ACC112 (cell line): ENCODE results near the gene HECTD3.

ENCODE experiments used
- H2AFZ ChIP-seq: fragments of 200-600 bp; sonication (generic); one replicate; pipeline ENCODE4 v1.6.0; 2017; ENCODE audit warnings: antibody characterized with exemption, low read length; ENCODE audit not compliant: unreplicated experiment
- H3K27ac ChIP-seq: fragments of 200-600 bp; sonication (generic); 2 replicates; pipeline ENCODE4 v1.5.1; 2014; ENCODE audit warnings: low read depth, mild to moderate bottlenecking, antibody characterized with exemption, low read length, moderate library complexity
- H3K27me3 ChIP-seq: fragments of 200-600 bp; sonication (generic); 2 replicates; pipeline ENCODE4 v1.6.1; 2014; ENCODE audit warnings: mild to moderate bottlenecking, antibody characterized with exemption, low read length, moderate library complexity, mixed read lengths; ENCODE audit not compliant: insufficient read depth
- H3K36me3 ChIP-seq: fragments of 200-600 bp; sonication (generic); 2 replicates; pipeline ENCODE4 v1.6.1; 2016; ENCODE audit warnings: mild to moderate bottlenecking, antibody characterized with exemption, low read length, moderate library complexity, mixed read lengths; ENCODE audit not compliant: insufficient read depth
- H3K4me1 ChIP-seq: fragments of 200-600 bp; sonication (generic); one replicate; pipeline ENCODE4 v1.6.1; 2016; ENCODE audit warnings: low read length, mixed read lengths; ENCODE audit not compliant: insufficient read depth, unreplicated experiment, control insufficient read depth
- H3K4me3 ChIP-seq: fragments of 200-600 bp; sonication (generic); 2 replicates; pipeline ENCODE4 v1.5.1; 2014; ENCODE audit warnings: mild to moderate bottlenecking, low read depth, low read length
- H3K79me2 ChIP-seq: fragments of 200-600 bp; sonication (generic); one replicate; pipeline ENCODE4 v1.6.0; 2016; ENCODE audit warnings: low read length; ENCODE audit not compliant: control insufficient read depth, unreplicated experiment, insufficient read depth

Gene HECTD3

GRCh38 chr1:45010855-45011811 lies at the start of gene HECTD3:
TSS of gene HECTD3 (minus strand) at chr1:45011324. CDS start at chr1:45011257, 67 bp downstream.
- peaks cover 17% of the 10 kb centered on the region for H3K4me1 ChIP-seq
- no peaks in the 10 kb centered on the region for H3K27me3 ChIP-seq
- peak within 1 kb of the TSS; percentile 89 for H3K4me3 ChIP-seq
- peak within 1 kb of the TSS; percentile 96 for H2AFZ ChIP-seq
- peaks cover 4% of the 10 kb centered on the region; the same call in 1 of the 2 replicates for H3K36me3 ChIP-seq
- peaks cover 33% of the 10 kb centered on the region for H3K79me2 ChIP-seq
- peak within 1 kb of the TSS; percentile 66 for H3K27ac ChIP-seq

- no peak overlapping the region for H2AFZ ChIP-seq
- H3K4me3 ChIP-seq: no peak overlapping the region
- H3K27ac ChIP-seq: no peak overlapping the region
- H3K27me3 ChIP-seq: no peaks in the 10 kb centered on the region
- H3K36me3 ChIP-seq: no peaks in the 10 kb centered on the region
- no peaks in the 10 kb centered on the region for H3K4me1 ChIP-seq
- no peaks in the 10 kb centered on the region for H3K79me2 ChIP-seq
Observed at GRCh38 chr1:45059829-45060228, 48.7 kb upstream of the HECTD3 start.

GRCh38 chr1:45057542-45057941 lies 46.4 kb upstream of the HECTD3 start:
- Histone ChIP-seq H3K79me2 (no peaks in the 10 kb centered on the region), H3K27ac (no peak overlapping the region), H3K4me3 (no peak overlapping the region), H2AFZ (no peak overlapping the region), H3K36me3 (no peaks in the 10 kb centered on the region), H3K27me3 (no peaks in the 10 kb centered on the region), H3K4me1 (no peaks in the 10 kb centered on the region)

- Histone ChIP-seq H3K4me1 (no peaks in the 10 kb centered on the region), H3K27me3 (no peaks in the 10 kb centered on the region), H3K79me2 (no peaks in the 10 kb centered on the region), H3K4me3 (peak overlapping the region; percentile 28; the same call in 1 of the 2 replicates), H3K27ac (no peak overlapping the region), H2AFZ (peak overlapping the region; percentile 35), H3K36me3 (no peaks in the 10 kb centered on the region)
Observed at GRCh38 chr1:45051005-45051772, 40.1 kb upstream of the HECTD3 start.

- Histone ChIP-seq H3K36me3 (no peaks in the 10 kb centered on the region), H3K4me3 (no peak overlapping the region), H3K4me1 (no peaks in the 10 kb centered on the region), H3K27me3 (no peaks in the 10 kb centered on the region), H3K27ac (no peak overlapping the region), H2AFZ (no peak overlapping the region), H3K79me2 (no peaks in the 10 kb centered on the region)
Observed at GRCh38 chr1:45047032-45047431, 35.9 kb upstream of the HECTD3 start.

GRCh38 chr1:45044916-45045315 lies 33.8 kb upstream of the HECTD3 start:
- Histone ChIP-seq H3K79me2 (no peaks in the 10 kb centered on the region), H3K4me1 (no peaks in the 10 kb centered on the region), H3K27me3 (no peaks in the 10 kb centered on the region), H3K27ac (no peak overlapping the region), H3K4me3 (no peak overlapping the region), H2AFZ (no peak overlapping the region), H3K36me3 (no peaks in the 10 kb centered on the region)

GRCh38 chr1:45043094-45043493 lies 32.0 kb upstream of the HECTD3 start:
- Histone ChIP-seq H3K36me3 (no peaks in the 10 kb centered on the region), H3K79me2 (no peaks in the 10 kb centered on the region), H2AFZ (no peak overlapping the region), H3K27me3 (no peaks in the 10 kb centered on the region), H3K27ac (no peak overlapping the region), H3K4me1 (no peaks in the 10 kb centered on the region), H3K4me3 (no peak overlapping the region)

- Histone ChIP-seq H2AFZ (no peak overlapping the region), H3K27ac (no peak overlapping the region), H3K36me3 (no peaks in the 10 kb centered on the region)
Observed at GRCh38 chr1:45040297-45040696, 29.2 kb upstream of the HECTD3 start.

GRCh38 chr1:45038661-45039364 lies 27.7 kb upstream of the HECTD3 start:
- Histone ChIP-seq H3K36me3 (no peaks in the 10 kb centered on the region), H2AFZ (no peak overlapping the region), H3K4me3 (no peak overlapping the region), H3K27me3 (no peaks in the 10 kb centered on the region), H3K79me2 (no peaks in the 10 kb centered on the region), H3K4me1 (no peaks in the 10 kb centered on the region), H3K27ac (no peak overlapping the region)

More at GRCh38 chr1:45040297-45040696, 29.2 kb upstream of the HECTD3 start:
- Histone ChIP-seq H3K4me1 (no peaks in the 10 kb centered on the region), H3K4me3 (no peak overlapping the region), H3K79me2 (no peaks in the 10 kb centered on the region), H3K27me3 (no peaks in the 10 kb centered on the region)

- Histone ChIP-seq H3K79me2 (no peaks in the 10 kb centered on the region), H2AFZ (no peak overlapping the region), H3K4me3 (no peak overlapping the region), H3K4me1 (no peaks in the 10 kb centered on the region), H3K36me3 (no peaks in the 10 kb centered on the region), H3K27me3 (no peaks in the 10 kb centered on the region), H3K27ac (no peak overlapping the region)
Observed at GRCh38 chr1:45038240-45038639, 27.1 kb upstream of the HECTD3 start.
